T47D (cell line): ENCODE measurements around the gene ZBED4.

Experiments
- DNase-seq, 2 experiments: peaks; one replicate each; pipeline versions ENCODE4 v3.0.0 to v3.0.0-alpha.2; 2011 to 2012; ENCODE audit warnings: low read depth in 1 of 2, low spot score in 1 of 2
- JUND ChIP-seq: IDR thresholded peaks from 2 replicates; pipeline ENCODE4 v1.6.1; 2012; ENCODE audit warnings: low read depth
- in situ Hi-C: cut with HindIII; loops from 2 replicates; pipeline ENCODE4 v1.10.0; 2016; ENCODE audit warnings: low sequenced_read_pairs, low pct_unique_long_range_greater_than_20kb

Gene ZBED4

GRCh38 chr22:49920859-49921258 is 67.2 kb downstream of the ZBED4 start:
- TF ChIP-seq JUND: no peak
- no peak for DNase-seq
- in situ Hi-C loops: no loop called here

GRCh38 chr22:49921508-49922278 is 68.0 kb downstream of the ZBED4 start:
- in situ Hi-C loops: no loop called here
- no peak for DNase-seq
- TF ChIP-seq JUND: no peak

- no peak for TF ChIP-seq JUND
- in situ Hi-C loops: no loop called here
- no peak for DNase-seq
Measured at GRCh38 chr22:49922484-49922883, 68.8 kb downstream of the ZBED4 start.

GRCh38 chr22:49922926-49923325 is 69.3 kb downstream of the ZBED4 start:
- DNase-seq: no peak
- TF ChIP-seq JUND: no peak
- in situ Hi-C loops: no loop called here

GRCh38 chr22:49923445-49923844 is 69.8 kb downstream of the ZBED4 start:
- no peak for DNase-seq
- in situ Hi-C loops: no loop called here

GRCh38 chr22:49924113-49924833 is 70.6 kb downstream of the ZBED4 start:
- DNase-seq: no peak
- no peak for TF ChIP-seq JUND
- in situ Hi-C loops: no loop called here

More at GRCh38 chr22:49923445-49923844, 69.8 kb downstream of the ZBED4 start:
- TF ChIP-seq JUND: no peak

GRCh38 chr22:49925525-49926128 is 72.0 kb downstream of the ZBED4 start:
- in situ Hi-C loops: no loop called here
- no peak for TF ChIP-seq JUND
- no peak for DNase-seq

GRCh38 chr22:49926916-49927315 is 73.3 kb downstream of the ZBED4 start:
- no peak for DNase-seq
- no peak for TF ChIP-seq JUND
- in situ Hi-C loops: no loop called here

- no peak for TF ChIP-seq JUND
- in situ Hi-C loops: no loop called here
- no peak for DNase-seq
Measured at GRCh38 chr22:49927483-49928184, 74.0 kb downstream of the ZBED4 start.

GRCh38 chr22:49928185-49928495 is 74.5 kb downstream of the ZBED4 start:
- in situ Hi-C loops: no loop called here
- TF ChIP-seq JUND: no peak
- no peak for DNase-seq

- TF ChIP-seq JUND: no peak
- in situ Hi-C loops: no loop called here
- DNase-seq: no peak
Measured at GRCh38 chr22:49928555-49929210, 75.0 kb downstream of the ZBED4 start.
